HEK293T (cell line): ENCODE results near the gene MCOLN1.

Experiments used
- ARNT ChIP-seq: fragments of 450-650 bp; IDR thresholded peaks from 2 replicates; pipeline ENCODE4 v1.6.1; 2017; ENCODE audit warnings: mild to moderate bottlenecking
- BHLHE40 ChIP-seq: fragments of 450-650 bp; IDR thresholded peaks from 2 replicates; pipeline ENCODE4 v1.6.1; 2016; ENCODE audit warnings: mild to moderate bottlenecking, moderate library complexity, borderline replicate concordance
- ELF4 ChIP-seq: fragments of 450-650 bp; IDR thresholded peaks from 2 replicates; pipeline ENCODE4 v1.6.1; 2017; ENCODE audit warnings: antibody characterized with exemption
- FOXA1 ChIP-seq: fragments of 450-650 bp; IDR thresholded peaks from 2 replicates; pipeline ENCODE4 v1.6.1; 2016; ENCODE audit warnings: mild to moderate bottlenecking
- FOXK2 ChIP-seq: fragments of 450-650 bp; IDR thresholded peaks from 2 replicates; pipeline ENCODE4 v1.6.1; 2016; ENCODE audit warnings: mild to moderate bottlenecking
- FOXM1 ChIP-seq: fragments of 450-650 bp; IDR thresholded peaks from 2 replicates; pipeline ENCODE4 v1.6.1; 2017; ENCODE audit warnings: mild to moderate bottlenecking, borderline replicate concordance
- SP1 ChIP-seq: fragments of 450-650 bp; IDR thresholded peaks from 2 replicates; pipeline ENCODE4 v1.6.1; 2017
- SUZ12 ChIP-seq: fragments of 450-650 bp; IDR thresholded peaks from 2 replicates; pipeline ENCODE4 v1.6.1; 2016; ENCODE audit warnings: mild to moderate bottlenecking
- TARDBP ChIP-seq: fragments of 450-650 bp; IDR thresholded peaks from 2 replicates; pipeline ENCODE4 v1.6.1; 2016
- ZNF384 ChIP-seq: fragments of 450-650 bp; IDR thresholded peaks from 2 replicates; pipeline ENCODE4 v1.6.1; 2016

DNA sequence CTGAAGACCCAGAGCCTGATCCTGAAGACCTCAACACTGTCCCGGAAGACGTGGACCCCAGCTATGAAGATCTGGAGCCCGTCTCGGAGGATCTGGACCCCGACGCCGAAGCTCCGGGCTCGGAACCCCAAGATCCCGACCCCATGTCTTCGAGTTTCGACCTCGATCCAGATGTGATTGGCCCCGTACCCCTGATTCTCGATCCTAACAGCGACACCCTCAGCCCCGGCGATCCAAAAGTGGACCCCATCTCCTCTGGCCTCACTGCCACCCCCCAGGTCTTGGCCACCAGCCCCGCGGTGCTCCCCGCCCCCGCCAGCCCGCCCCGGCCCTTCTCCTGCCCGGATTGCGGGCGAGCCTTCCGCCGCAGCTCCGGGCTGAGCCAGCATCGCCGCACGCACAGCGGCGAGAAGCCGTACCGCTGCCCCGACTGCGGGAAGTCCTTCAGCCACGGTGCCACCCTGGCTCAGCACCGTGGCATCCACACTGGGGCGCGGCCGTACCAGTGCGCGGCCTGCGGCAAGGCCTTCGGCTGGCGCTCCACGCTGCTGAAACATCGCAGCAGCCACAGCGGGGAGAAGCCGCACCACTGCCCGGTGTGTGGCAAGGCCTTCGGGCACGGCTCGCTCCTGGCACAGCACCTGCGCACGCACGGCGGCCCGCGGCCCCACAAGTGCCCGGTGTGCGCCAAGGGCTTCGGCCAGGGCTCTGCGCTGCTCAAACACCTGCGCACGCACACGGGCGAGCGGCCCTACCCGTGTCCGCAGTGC is 2.9 kb upstream of the MCOLN1 start:
- TF ChIP-seq FOXK2 (no peak), ELF4 (no peak), SUZ12 (no peak), FOXA1 (no peak), BHLHE40 (no peak), FOXM1 (no peak), SP1 (no peak), ARNT (no peak), ZNF384 (no peak), TARDBP (no peak)
